ENCODE measurements around the gene HOXD13.

The HOXD13 gene

GRCh38 chr2:176130957-176131847 lies 38.7 kb downstream of the HOXD13 start:
- Histone ChIP-seq H3K27ac (no peak overlapping the region), H3K4me3 (peak overlapping the region; percentile 89)
- TF ChIP-seq POLR2AphosphoS5 (IDR thresholded peaks at IDR 0.05; ENCODE audit: borderline replicate concordance, low read depth, low read length) (no peak), FOXP2 (optimal IDR thresholded peaks at IDR 0.05; ENCODE audit: control extremely low read depth, extremely low read length, insufficient read depth) (no peak), EZH2 (IDR thresholded peaks at IDR 0.05) (no peak)

DNA sequence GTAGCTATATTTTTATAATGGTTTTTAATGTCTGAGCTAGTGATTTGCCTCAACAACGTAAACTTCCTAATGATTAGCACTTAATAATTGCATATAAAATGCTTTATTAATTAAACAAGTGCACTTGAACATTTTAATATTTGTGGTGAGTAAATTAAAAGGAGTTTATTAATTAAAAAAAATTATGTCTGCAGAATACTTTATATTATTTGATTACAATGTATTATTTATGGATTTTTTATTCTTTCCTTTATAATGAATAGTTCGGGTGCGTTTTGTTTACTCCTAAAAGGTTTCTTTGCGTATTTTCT lies 39.3 kb downstream of the HOXD13 start:
- no peak overlapping the region for H3K9ac ChIP-seq (ENCODE audit: insufficient read length)

More at GRCh38 chr2:176130957-176131847, 38.7 kb downstream of the HOXD13 start:
- Histone ChIP-seq H3K9me3 (ENCODE audit: low read depth, low read length) (no peaks in the 10 kb centered on the region), H3K9ac (ENCODE audit: insufficient read length) (peak overlapping the region; percentile 17), H3K36me3 (ENCODE audit: insufficient read depth, low read length) (no peaks in the 10 kb centered on the region)
- DNase-seq (ENCODE audit: low read depth, low spot score) = no peak

GRCh38 chr2:176132205-176133171 lies 40.0 kb downstream of the HOXD13 start:
- no peak overlapping the region for H3K27ac ChIP-seq

More for the DNA sequence above, 39.3 kb downstream of the HOXD13 start:
- no peak overlapping the region for H3K27ac ChIP-seq
- no peak for DNase-seq (ENCODE audit: low read depth, low spot score)
- peak overlapping the region; percentile 89; the same call in 1 of the 2 replicates for H3K4me3 ChIP-seq
- H3K36me3 ChIP-seq (ENCODE audit: insufficient read depth, low read length) = no peaks in the 10 kb centered on the region
- no peaks in the 10 kb centered on the region for H3K9me3 ChIP-seq (ENCODE audit: low read depth, low read length)
- TF ChIP-seq FOXP2 (optimal IDR thresholded peaks at IDR 0.05; ENCODE audit: control extremely low read depth, extremely low read length, insufficient read depth) (no peak), POLR2AphosphoS5 (IDR thresholded peaks at IDR 0.05; ENCODE audit: borderline replicate concordance, low read depth, low read length) (no peak), EZH2 (IDR thresholded peaks at IDR 0.05) (no peak)

DNA sequence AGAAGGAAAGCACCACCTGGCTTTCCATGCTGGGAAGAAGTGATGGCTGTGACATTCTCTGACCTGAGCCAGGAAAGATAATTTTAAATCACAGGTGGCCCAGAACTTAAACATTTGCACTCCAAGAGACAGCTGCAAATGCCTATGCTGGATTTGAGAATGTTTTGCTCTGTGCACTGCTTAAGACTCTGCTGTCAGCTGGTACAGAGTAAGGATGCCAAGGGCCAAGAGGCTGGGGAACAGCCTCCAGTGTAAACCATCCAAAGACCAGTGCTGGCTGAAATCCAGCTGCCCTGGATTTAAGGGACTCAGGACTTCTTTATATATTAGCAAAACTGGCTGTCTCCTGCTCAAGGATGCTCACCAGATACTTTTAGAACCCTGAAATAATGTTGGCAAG lies 40.9 kb downstream of the HOXD13 start:
- TF ChIP-seq EZH2 (IDR thresholded peaks at IDR 0.05) (no peak), FOXP2 (optimal IDR thresholded peaks at IDR 0.05; ENCODE audit: control extremely low read depth, extremely low read length, insufficient read depth) (no peak), POLR2AphosphoS5 (IDR thresholded peaks at IDR 0.05; ENCODE audit: borderline replicate concordance, low read depth, low read length) (no peak)
- Histone ChIP-seq H3K27ac (no peak overlapping the region), H3K9ac (ENCODE audit: insufficient read length) (no peak overlapping the region), H3K9me3 (ENCODE audit: low read depth, low read length) (no peaks in the 10 kb centered on the region), H3K4me3 (no peak overlapping the region), H3K36me3 (ENCODE audit: insufficient read depth, low read length) (no peaks in the 10 kb centered on the region)
- DNase-seq (ENCODE audit: low read depth, low spot score) = no peak

More at GRCh38 chr2:176132205-176133171, 40.0 kb downstream of the HOXD13 start:
- Histone ChIP-seq H3K9me3 (ENCODE audit: low read depth, low read length) (no peaks in the 10 kb centered on the region), H3K36me3 (ENCODE audit: insufficient read depth, low read length) (no peaks in the 10 kb centered on the region), H3K9ac (ENCODE audit: insufficient read length) (no peak overlapping the region), H3K4me3 (no peak overlapping the region)
- no peak for DNase-seq (ENCODE audit: low read depth, low spot score)
- no peak for TF ChIP-seq FOXP2 (optimal IDR thresholded peaks at IDR 0.05; ENCODE audit: control extremely low read depth, extremely low read length, insufficient read depth)

DNA sequence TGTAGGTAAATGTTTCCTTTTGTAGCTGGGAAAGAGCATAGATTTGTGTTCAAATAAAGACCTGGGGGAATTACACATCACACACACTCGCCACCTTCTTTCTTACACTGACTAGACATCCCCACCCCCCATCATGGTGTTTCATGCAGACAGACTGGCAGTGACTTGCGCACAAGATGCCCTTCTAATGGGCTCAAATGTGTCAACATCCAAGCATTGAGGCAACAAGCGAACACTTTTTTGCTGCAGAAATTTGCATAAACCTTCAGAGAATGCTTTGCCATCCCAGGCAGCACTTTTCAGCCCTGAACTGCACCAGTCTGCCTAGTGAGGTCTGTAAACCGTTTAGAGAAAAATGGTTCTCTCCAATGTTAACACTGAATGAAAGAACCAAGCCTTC lies 41.5 kb downstream of the HOXD13 start:
- TF ChIP-seq POLR2AphosphoS5 (IDR thresholded peaks at IDR 0.05; ENCODE audit: borderline replicate concordance, low read depth, low read length) (no peak), FOXP2 (optimal IDR thresholded peaks at IDR 0.05; ENCODE audit: control extremely low read depth, extremely low read length, insufficient read depth) (no peak), EZH2 (IDR thresholded peaks at IDR 0.05) (no peak)
- Histone ChIP-seq H3K9me3 (ENCODE audit: low read depth, low read length) (no peaks in the 10 kb centered on the region), H3K9ac (ENCODE audit: insufficient read length) (no peak overlapping the region), H3K4me3 (no peak overlapping the region), H3K36me3 (ENCODE audit: insufficient read depth, low read length) (no peaks in the 10 kb centered on the region), H3K27ac (peak overlapping the region; percentile 88; the same call in 1 of the 2 replicates)
- no peak for DNase-seq (ENCODE audit: low read depth, low spot score)

DNA sequence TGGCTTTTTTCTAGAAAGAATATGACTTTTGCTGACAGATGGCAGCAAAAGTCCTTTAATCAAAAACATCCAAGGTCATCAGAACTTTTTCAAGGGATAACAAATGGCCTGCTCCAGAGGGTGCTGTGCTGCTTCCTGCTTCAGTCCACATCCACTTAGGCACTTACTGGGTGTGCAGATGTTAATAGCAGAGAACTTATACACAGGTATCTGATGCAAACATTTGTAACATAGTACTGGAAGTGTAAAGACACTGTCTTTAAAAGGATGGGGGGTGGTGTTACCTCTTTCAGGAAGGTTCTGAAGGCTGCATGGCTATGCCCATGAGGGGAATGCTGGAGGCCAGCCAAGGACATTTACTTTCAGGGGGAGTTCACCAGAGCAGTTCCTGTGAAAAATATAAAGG lies 42.5 kb downstream of the HOXD13 start:
- H3K36me3 ChIP-seq (ENCODE audit: insufficient read depth, low read length) = no peaks in the 10 kb centered on the region
- TF ChIP-seq EZH2 (IDR thresholded peaks at IDR 0.05) (no peak), POLR2AphosphoS5 (IDR thresholded peaks at IDR 0.05; ENCODE audit: borderline replicate concordance, low read depth, low read length) (no peak), FOXP2 (optimal IDR thresholded peaks at IDR 0.05; ENCODE audit: control extremely low read depth, extremely low read length, insufficient read depth) (no peak)
- peak overlapping the region; percentile 95 for H3K9ac ChIP-seq (ENCODE audit: insufficient read length)
- H3K4me3 ChIP-seq = peak overlapping the region; percentile 94
- peak overlapping the region; percentile 88 for H3K27ac ChIP-seq
- DNase-seq (ENCODE audit: low read depth, low spot score) = no peak
- H3K9me3 ChIP-seq (ENCODE audit: low read depth, low read length) = no peaks in the 10 kb centered on the region

DNA sequence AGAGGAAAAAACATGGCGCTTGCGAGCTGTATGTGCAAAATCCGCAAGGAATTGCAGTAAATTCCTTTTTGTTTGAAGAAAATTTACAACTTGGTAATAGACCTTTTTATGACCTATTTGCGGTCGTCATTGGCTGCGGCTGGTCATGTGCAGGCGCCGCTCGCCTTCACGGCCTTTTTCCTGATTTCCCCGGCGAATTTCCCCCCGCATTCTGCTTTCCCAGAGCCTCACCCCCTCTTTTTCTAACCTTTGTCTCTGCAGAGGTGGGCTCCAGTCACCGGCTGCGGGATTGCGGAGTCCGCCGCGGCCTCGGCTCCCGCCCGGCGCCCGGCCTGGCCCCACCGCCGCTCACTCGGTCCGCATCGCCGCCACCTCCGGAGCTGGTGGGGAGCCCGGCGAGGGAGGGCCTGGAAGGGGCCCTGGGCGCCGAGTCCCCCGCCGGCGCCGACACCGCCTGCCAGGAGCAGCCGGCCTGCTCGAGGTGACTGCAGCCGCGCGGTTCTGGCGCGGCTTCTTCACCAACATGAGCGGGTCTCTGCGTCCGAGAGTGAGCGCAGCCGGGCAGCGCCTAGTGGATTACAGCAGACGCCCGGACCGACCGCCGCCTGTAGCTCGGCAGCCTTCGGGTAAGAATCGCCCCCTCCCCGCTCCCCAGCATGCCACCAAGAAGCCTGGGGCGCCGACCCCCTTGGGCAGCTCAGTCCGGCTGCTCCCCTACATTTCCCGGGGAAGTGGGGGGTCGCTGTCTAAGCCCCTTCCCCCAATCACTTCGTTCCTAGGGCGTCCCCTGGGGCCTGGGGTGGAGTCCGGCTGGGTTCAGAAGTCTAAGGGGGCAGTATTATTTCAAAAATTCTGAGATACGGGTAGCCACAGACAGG lies 44.1 kb downstream of the HOXD13 start:
- H3K4me3 ChIP-seq = peak overlapping the region; percentile 94
- no peak for DNase-seq (ENCODE audit: low read depth, low spot score)
- TF ChIP-seq EZH2 (IDR thresholded peaks at IDR 0.05) (no peak), POLR2AphosphoS5 (IDR thresholded peaks at IDR 0.05; ENCODE audit: borderline replicate concordance, low read depth, low read length) (no peak; the same call in none of the 2 replicates), FOXP2 (optimal IDR thresholded peaks at IDR 0.05; ENCODE audit: control extremely low read depth, extremely low read length, insufficient read depth) (no peak)
- H3K9ac ChIP-seq (ENCODE audit: insufficient read length) = peak overlapping the region; percentile 95
- no peaks in the 10 kb centered on the region for H3K36me3 ChIP-seq (ENCODE audit: insufficient read depth, low read length)
- H3K9me3 ChIP-seq (ENCODE audit: low read depth, low read length) = no peaks in the 10 kb centered on the region
- H3K27ac ChIP-seq = peak overlapping the region; percentile 88

Data from SK-N-MC (cell line).